PC-9 (cell line): ENCODE results near the gene AUTS2. TPM values are rescaled to one million over a fixed set of nuclear protein-coding genes. Genes with fewer than 3 reads are reported as not detected.

ENCODE experiments used
- BruUV-seq: library from RNA; stranded (reverse); fragments of 400-500 nt; replicated peaks from 2 replicates; lab custom pipeline; 2021; lab: Mats Ljungman, UMichigan
- CTCF ChIA-PET: fragments of 300-600 bp; sonication (Branson Sonifier 250); formaldehyde crosslinking; loops from one replicate; lab custom pipeline; 2022; ENCODE audit warnings: antibody characterized with exemption; lab: Charles Lee
- POLR2A ChIA-PET: fragments of 300-600 bp; sonication (Branson Sonifier 250); formaldehyde crosslinking; loops from one replicate; lab custom pipeline; 2022; ENCODE audit warnings: antibody characterized with exemption; ENCODE audit not compliant: unreplicated experiment; lab: Charles Lee
- DNase-seq, 2 experiments: peaks; one replicate each; pipeline versions ENCODE4 v3.0.0 to v3.0.0-alpha.2; 2015 to 2022; ENCODE audit warnings: mixed read lengths in 1 of 2
- H2AFZ ChIP-seq: fragments of 200-600 bp; sonication (generic); 2 replicates; pipeline ENCODE4 v1.8.1; 2017; ENCODE audit warnings: antibody characterized with exemption
- H3F3A ChIP-seq: fragments of 200-600 bp; sonication (generic); 2 replicates; pipeline ENCODE4 v1.8.1; 2017; ENCODE audit warnings: antibody characterized with exemption, mild to moderate bottlenecking, low read depth; ENCODE audit not compliant: insufficient read depth
- H3K27ac ChIP-seq: fragments of 200-600 bp; sonication (generic); 2 replicates; pipeline ENCODE4 v1.6.1; 2016; ENCODE audit warnings: mixed run types
- H3K27me3 ChIP-seq: fragments of 200-600 bp; sonication (generic); 2 replicates; pipeline ENCODE4 v1.6.1; 2016; ENCODE audit warnings: low read depth, mixed run types; ENCODE audit not compliant: insufficient read depth
- H3K36me3 ChIP-seq: fragments of 200-600 bp; sonication (generic); 2 replicates; pipeline ENCODE4 v1.6.1; 2016; ENCODE audit warnings: low read depth, mixed run types
- H3K4me1 ChIP-seq: fragments of 200-600 bp; sonication (generic); replicated peaks from 2 replicates; pipeline ENCODE4 v1.6.1; 2016; ENCODE audit warnings: mixed run types; ENCODE audit not compliant: insufficient read depth
- H3K4me2 ChIP-seq: fragments of 200-600 bp; sonication (generic); 2 replicates; pipeline ENCODE4 v1.6.1; 2017; ENCODE audit warnings: mixed run types
- H3K4me3 ChIP-seq: fragments of 200-600 bp; sonication (generic); 2 replicates; pipeline ENCODE4 v1.6.1; 2016; ENCODE audit warnings: mixed run types
- H3K79me2 ChIP-seq: fragments of 200-600 bp; sonication (generic); 2 replicates; pipeline ENCODE4 v1.6.1; 2017; ENCODE audit warnings: low read depth, mixed run types
- H3K9me2 ChIP-seq: fragments of 200-600 bp; sonication (generic); 2 replicates; pipeline ENCODE4 v1.8.1; 2017; ENCODE audit warnings: mild to moderate bottlenecking; ENCODE audit not compliant: insufficient read depth
- H3K9me3 ChIP-seq: fragments of 200-600 bp; sonication (generic); 2 replicates; pipeline ENCODE4 v1.8.1; 2016; ENCODE audit warnings: low read depth; ENCODE audit not compliant: insufficient read depth
- H4K20me1 ChIP-seq: fragments of 200-600 bp; sonication (generic); 2 replicates; pipeline ENCODE4 v1.8.1; 2017; ENCODE audit not compliant: insufficient read depth
- CTCF ChIP-seq: fragments of 200-600 bp; sonication (generic); conservative IDR thresholded peaks from 2 replicates; pipeline ENCODE4 v1.6.1; 2017; ENCODE audit warnings: mixed run types, antibody characterized with exemption, mild to moderate bottlenecking, moderate library complexity
- EZH2 ChIP-seq: fragments of 200-600 bp; sonication (generic); IDR thresholded peaks from 2 replicates; pipeline ENCODE4 v1.8.0; 2017; ENCODE audit warnings: antibody characterized with exemption, low read depth
- intact Hi-C: fragments of 100-400 bp; cut with micrococcal nuclease; formaldehyde crosslinking; loops from one replicate; pipeline ENCODE4 v1.10.0; 2022; ENCODE audit not compliant: unreplicated experiment
- total RNA-seq: library from RNA; stranded (reverse); gene quantifications from 2 replicates; pipeline ENCODE4 v1.2.3, GENCODE V29; 2021

AUTS2 gene
- total RNA-seq, 1 experiment from 2014 or later = not detected

DNA sequence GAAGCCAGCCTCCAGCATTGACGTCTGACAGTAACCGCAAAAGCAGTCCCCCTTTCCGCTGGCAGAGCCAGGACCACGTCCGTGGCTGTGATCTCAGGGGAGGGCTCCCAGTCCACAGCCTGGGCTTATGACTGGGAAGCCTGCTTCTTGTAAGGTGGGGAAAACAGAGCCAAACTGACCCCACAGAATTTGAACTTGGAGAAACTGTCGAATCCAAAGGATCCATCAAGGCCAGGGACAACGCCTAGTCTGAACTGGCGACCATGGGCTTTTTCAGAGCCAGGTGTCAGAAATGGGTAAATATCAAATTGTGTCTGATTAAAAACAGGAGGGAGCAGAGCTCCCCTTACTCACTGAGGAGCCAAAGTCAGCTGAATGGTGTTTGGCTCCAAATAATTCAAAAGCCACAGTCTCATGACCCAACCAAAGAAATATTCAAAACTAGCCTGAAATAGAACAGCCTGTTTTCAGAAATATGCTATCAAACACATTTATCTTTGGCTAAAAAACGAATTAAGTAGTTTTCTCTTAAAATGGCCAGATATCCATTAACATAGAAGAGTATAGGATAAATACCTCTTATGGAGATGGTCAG lies 782.2 kb downstream of the AUTS2 start:
- CTCF ChIA-PET = no interaction called here
- no TSS peak for BruUV-seq

GRCh38 chr7:70383066-70383782 lies 784.9 kb downstream of the AUTS2 start:
- CTCF ChIA-PET = no interaction called here
- DNase-seq = no peak
- Histone ChIP-seq H3K27ac (no peak overlapping the region), H3K4me1 (no peaks in the 10 kb centered on the region), H2AFZ (no peak overlapping the region), H3K4me3 (no peak overlapping the region), H3K4me2 (no peak overlapping the region), H3K36me3 (no peaks in the 10 kb centered on the region), H3K9me2 (no peaks in the 10 kb centered on the region), H3F3A (no peaks in the 10 kb centered on the region), H4K20me1 (no peaks in the 10 kb centered on the region), H3K27me3 (peaks cover 10% of the 10 kb centered on the region), H3K79me2 (no peaks in the 10 kb centered on the region), H3K9me3 (no peaks in the 10 kb centered on the region)
- POLR2A ChIA-PET = no interaction called here
- no TSS peak for BruUV-seq
- no peak for TF ChIP-seq EZH2
- TF ChIP-seq CTCF = no peak
- intact Hi-C loops = no loop called here

More for the DNA sequence above, 782.2 kb downstream of the AUTS2 start:
- TF ChIP-seq EZH2 = no peak
- no peak for TF ChIP-seq CTCF
- no peak overlapping the region for H3K4me2 ChIP-seq
- no peaks in the 10 kb centered on the region for H3F3A ChIP-seq
- H3K9me2 ChIP-seq = no peaks in the 10 kb centered on the region
- no peaks in the 10 kb centered on the region for H3K36me3 ChIP-seq
- no peaks in the 10 kb centered on the region for H3K9me3 ChIP-seq
- no peak overlapping the region for H3K27ac ChIP-seq
- POLR2A ChIA-PET = no interaction called here
- H3K79me2 ChIP-seq = no peaks in the 10 kb centered on the region
- no peaks in the 10 kb centered on the region for H3K27me3 ChIP-seq
- H2AFZ ChIP-seq = no peak overlapping the region
- intact Hi-C loops = no loop called here
- no peaks in the 10 kb centered on the region for H3K4me1 ChIP-seq
- no peaks in the 10 kb centered on the region for H4K20me1 ChIP-seq
- DNase-seq = no peak
- no peak overlapping the region for H3K4me3 ChIP-seq

GRCh38 chr7:70384024-70384423 lies 785.7 kb downstream of the AUTS2 start:
- no peak overlapping the region for H3K4me3 ChIP-seq
- intact Hi-C loops = no loop called here
- H3K27me3 ChIP-seq = peaks cover 10% of the 10 kb centered on the region
- H3F3A ChIP-seq = no peaks in the 10 kb centered on the region
- H3K4me1 ChIP-seq = no peaks in the 10 kb centered on the region
- no TSS peak for BruUV-seq
- no peaks in the 10 kb centered on the region for H3K36me3 ChIP-seq
- no peak for TF ChIP-seq EZH2
- TF ChIP-seq CTCF = no peak
- CTCF ChIA-PET = no interaction called here
- H3K4me2 ChIP-seq = no peak overlapping the region
- H2AFZ ChIP-seq = no peak overlapping the region
- H4K20me1 ChIP-seq = no peaks in the 10 kb centered on the region
- no peaks in the 10 kb centered on the region for H3K9me3 ChIP-seq
- no peaks in the 10 kb centered on the region for H3K9me2 ChIP-seq
- DNase-seq = no peak
- H3K79me2 ChIP-seq = no peaks in the 10 kb centered on the region
- POLR2A ChIA-PET = no interaction called here
- no peak overlapping the region for H3K27ac ChIP-seq
